Measurements from ENCODE around the gene PEX10.

The PEX10 gene

GRCh38 chr1:2384941-2385481 is 27.4 kb downstream of the PEX10 start:
- DNase-seq = no peak

- no peak for DNase-seq
Observed at GRCh38 chr1:2384130-2384860, 28.1 kb downstream of the PEX10 start.

GRCh38 chr1:2383576-2383975 is 28.8 kb downstream of the PEX10 start:
- no peak for DNase-seq

GRCh38 chr1:2382621-2383361 is 29.6 kb downstream of the PEX10 start:
- DNase-seq = peak; percentile 26 to 31

DNA sequence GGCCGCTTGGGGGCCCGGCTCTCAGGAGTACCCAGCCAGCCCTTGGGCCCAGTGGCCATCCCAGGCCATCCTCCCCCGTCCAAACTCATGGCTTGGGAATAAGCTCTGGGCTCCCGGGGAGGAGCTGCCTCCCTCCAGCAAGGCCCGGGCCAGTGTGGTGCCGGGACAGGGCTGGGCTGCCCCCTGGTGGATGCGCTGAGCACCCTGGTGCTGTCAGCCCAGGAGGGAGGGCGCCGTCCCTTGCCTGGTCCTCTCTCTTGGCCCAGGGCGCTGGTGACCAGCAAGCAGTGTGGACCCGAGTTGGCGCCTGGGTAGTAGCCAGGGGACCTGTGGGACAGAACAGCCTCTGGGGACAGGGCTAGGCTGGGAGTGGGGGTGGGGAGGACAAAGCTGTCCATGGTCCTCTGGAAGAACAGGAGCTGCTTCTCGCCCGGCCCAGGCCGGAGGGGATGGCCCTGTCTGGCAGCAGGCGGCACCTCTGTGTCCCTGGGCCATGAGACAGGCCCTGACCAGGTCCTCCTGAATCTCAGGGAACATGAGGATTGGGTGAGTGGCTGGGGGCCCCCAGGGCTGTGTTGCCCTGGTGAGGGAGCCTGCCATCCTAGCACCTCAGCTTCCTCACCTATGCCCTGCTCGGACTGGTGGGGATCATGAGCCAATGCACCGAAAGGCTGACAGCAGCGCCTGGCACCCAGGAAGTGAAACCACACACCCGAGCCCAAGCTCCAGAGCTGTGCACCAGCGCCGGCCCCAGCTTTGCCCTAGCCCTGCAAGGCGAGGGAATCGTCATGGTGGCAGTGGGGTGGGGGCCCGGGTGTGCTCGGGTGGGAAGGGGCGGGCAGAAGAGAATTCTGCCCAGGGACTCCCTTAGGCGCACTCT is 30.4 kb downstream of the PEX10 start:
- peak; percentile 71 to 78 for DNase-seq

GRCh38 chr1:2380816-2381591 is 31.4 kb downstream of the PEX10 start:
- no peak for DNase-seq

- DNase-seq = no peak
Observed at GRCh38 chr1:2379733-2380404, 32.5 kb downstream of the PEX10 start.

DNA sequence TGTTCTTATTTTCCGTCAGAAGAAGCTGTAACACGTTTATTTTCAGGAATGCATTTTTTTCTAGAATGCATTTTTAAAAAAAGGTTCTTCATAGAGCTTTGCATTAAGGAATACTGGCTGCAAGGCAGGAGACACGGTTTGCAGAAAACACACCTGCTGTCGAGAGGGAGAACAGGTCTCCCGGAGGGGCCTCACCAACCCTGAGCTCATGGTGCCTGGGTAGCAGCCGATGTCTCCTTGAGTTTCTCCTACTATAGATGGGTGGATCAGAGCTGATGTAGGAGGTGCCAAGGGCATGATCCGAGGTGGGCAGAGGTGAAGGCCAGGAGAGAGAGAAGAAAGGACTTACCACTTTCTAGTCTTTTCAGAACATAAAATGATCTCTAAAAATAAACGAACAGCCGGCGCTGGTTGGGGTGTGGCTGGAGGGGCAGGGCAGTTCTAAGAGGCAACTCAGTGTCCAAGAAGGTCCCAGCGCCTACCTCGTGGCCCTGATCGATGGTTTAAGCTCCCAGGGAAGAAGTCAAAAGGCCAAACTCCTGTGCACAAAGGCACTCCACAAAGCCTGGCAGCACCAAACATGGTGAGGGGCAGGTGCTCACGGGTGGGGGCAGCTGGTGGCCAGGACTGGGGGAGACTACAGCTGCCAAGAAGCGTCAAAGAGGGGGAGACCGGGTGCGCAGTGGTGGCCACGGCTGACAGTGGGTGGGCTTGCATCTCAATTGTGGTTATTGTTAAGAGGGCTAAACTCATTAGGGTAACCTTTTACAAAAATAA is 33.2 kb downstream of the PEX10 start:
- DNase-seq = no peak

GRCh38 chr1:2378441-2378851 is 33.9 kb downstream of the PEX10 start:
- DNase-seq = no peak

GRCh38 chr1:2377751-2378440 is 34.5 kb downstream of the PEX10 start:
- no peak for DNase-seq

DNA sequence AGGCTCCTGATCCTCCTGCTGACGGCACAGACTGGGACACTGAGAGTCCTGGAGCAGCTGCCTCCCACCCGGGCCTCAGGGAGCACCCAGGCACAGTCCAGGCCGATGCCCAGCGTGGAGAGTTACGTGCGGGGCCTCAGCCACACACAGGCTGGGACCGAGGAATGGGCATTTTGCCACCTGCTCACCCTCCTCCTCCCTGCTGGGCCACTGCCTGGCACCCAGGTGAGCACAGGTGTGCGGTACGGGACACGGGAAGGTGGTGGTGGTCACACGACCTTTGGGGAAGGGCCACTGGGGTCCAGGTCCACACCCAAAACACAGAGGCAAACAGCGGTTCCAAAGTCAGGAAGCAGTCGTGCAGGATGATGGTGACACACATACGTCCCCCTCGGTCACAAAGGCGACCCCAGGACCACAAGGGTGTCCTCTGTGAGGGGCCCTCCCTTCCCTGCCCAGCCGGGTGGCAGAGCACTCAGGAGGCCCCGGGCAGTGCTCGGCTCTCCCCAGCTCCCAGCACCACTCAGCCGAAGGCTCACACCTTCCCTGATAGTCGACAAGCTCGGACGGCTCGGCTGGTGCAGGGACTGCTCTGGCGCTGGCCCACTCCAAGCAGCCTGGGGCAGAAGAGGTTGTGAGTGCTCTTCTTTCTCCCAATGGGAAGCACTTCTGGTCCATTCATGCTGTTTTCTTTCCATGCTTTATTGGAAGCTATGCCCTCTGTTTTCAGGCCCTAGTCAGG is 35.3 kb downstream of the PEX10 start:
- no peak for DNase-seq

DNA sequence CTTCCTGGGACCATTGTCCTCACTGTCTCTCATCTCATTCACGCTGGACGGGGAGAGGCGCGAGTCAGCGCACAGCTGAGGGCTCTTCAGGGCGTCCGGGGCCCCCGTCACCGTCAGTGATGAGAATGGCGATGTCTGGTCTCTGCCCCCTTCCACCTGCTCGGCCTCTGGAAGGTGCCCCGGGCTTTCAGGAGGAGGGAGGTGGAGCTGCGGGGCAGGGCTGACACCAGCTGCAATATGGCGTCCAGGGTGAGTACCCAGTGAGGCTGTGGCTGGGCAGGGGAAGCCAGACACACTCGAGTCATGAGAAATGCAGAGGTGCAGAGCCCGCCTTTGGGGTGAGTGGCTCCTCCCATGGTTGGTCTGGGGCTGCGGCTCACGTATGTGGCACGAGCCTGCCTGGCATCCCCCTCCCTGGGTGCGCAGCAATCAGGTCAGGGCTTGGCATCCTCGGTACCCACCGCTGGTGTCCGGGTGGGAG is 36.1 kb downstream of the PEX10 start:
- no peak for DNase-seq

GRCh38 chr1:2375923-2376260 is 36.5 kb downstream of the PEX10 start:
- no peak for DNase-seq

DNA sequence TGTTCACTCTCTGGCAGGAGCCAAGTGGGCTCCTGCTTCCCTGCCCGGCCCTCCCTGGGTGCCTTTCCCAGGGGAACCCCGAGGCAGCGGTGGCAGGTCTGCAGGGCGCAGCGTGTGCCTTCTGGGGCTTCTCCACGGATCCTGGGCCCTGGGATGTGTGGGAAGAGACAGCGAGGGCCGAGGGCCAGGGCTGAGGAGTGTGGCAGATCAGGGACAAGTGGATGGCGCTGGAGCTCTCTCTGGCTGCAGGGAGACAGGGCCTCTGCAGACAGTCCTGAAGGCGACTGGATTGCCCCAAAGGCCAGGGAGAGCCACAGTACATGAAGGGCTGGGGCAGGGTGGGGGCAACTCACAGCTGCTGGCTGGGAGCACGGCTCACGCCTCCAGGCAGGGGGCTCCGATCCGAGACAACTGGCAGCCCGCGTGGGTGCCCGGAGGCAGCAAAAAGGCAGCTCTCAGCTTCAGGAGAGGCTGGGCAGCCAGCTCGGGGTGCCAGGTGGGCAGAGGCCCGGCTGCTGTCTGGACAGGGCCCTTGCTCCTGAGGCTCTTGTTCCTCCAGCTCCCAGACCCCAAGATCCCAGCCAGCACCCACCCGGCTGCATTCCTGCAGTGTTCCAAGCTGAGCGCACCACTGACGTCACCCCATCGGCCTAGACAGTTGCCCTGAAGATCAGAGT is 37.0 kb downstream of the PEX10 start:
- DNase-seq = no peak

DNA sequence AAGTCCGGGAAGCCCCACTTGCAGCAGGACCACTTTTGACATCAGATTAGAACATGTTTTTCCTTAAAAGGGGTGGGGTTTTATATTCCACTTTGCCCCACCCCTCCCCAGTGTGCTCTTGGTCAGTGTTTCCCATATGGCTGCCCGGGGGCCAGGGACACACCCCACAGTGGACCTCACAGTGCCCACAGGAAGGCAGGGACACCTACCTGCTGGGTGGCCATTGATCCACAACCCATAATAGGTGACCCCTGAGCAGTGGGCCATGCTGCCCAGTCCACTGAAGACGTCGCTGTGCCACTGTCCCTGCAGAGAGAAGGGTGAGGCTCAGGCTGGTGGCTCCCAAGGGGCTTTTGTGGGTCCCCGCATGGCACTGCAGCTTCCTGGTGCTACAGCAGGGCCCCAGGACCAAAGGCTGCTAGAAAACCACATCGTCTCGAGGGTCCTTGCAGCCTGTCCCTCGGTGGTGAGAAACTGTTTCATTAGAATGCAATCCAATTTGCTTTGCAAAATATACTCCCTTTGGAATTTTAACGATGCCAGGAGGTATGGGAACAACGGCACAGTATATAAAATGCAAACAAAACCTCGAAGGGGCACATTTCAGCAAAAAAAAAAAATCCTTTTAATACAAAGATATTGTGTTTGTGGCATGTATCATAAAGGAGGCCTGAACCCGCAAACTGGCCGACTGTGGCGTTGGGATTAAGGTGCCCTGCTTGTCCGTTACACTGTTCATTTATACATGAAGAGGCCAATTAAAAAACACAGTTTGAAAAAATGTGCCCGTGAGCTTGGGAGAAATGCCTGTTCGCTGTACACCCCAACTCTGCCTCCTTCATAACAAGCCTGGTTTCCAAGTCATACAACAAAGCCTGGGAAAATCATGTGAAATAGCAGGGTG is 37.9 kb downstream of the PEX10 start:
- no peak for DNase-seq

GRCh38 chr1:2373551-2374251 is 38.7 kb downstream of the PEX10 start:
- no peak for DNase-seq
